WTC11 (cell line): ENCODE data around the gene HTR1E.
"Not testable (repeated sequence)": the region's sequence is repeated elsewhere in the genome, so short reads cannot be mapped to it uniquely, and the experiment has no call there.

Experiments
- ATF2 ChIP-seq: sonication (generic); formaldehyde crosslinking; IDR thresholded peaks from 2 replicates; pipeline ENCODE4 v1.8.1; 2022; ENCODE audit warnings: low read depth, missing genetic modification reagents, borderline replicate concordance
- CREB1 ChIP-seq: sonication (generic); formaldehyde crosslinking; IDR thresholded peaks from 2 replicates; pipeline ENCODE4 v1.8.0; 2023; ENCODE audit warnings: mild to moderate bottlenecking, missing genetic modification reagents
- CTCF ChIP-seq: fragments of 200-600 bp; IDR thresholded peaks from 2 replicates; pipeline ENCODE4 v1.8.0; 2022; ENCODE audit warnings: antibody characterized with exemption
- JUN ChIP-seq: sonication (generic); formaldehyde crosslinking; IDR thresholded peaks from 2 replicates; pipeline ENCODE4 v1.8.0; 2023; ENCODE audit warnings: mild to moderate bottlenecking, missing genetic modification reagents
- MLX ChIP-seq: sonication (generic); formaldehyde crosslinking; IDR thresholded peaks from 2 replicates; pipeline ENCODE4 v1.8.1; 2023; ENCODE audit warnings: mild to moderate bottlenecking, missing genetic modification reagents, moderate library complexity
- NR2C2 ChIP-seq: sonication (generic); formaldehyde crosslinking; IDR thresholded peaks from 2 replicates; pipeline ENCODE4 v1.8.0; 2022; ENCODE audit warnings: mild to moderate bottlenecking, missing genetic modification reagents
- ZNF416 ChIP-seq: fragments of 250-450 bp; sonication (Bioruptor Pico); IDR thresholded peaks from 2 replicates; pipeline ENCODE4 v1.9.0; 2021; ENCODE audit warnings: mild to moderate bottlenecking, inconsistent platforms
- TF ChIP-seq, protein P1 (sequence below): sonication (generic); formaldehyde crosslinking; conservative IDR thresholded peaks from 2 replicates; pipeline ENCODE4 v1.8.1; 2023; ENCODE audit warnings: mild to moderate bottlenecking, low read depth, missing genetic modification reagents, moderate library complexity
- TF ChIP-seq, protein P2 (sequence below): sonication (generic); formaldehyde crosslinking; IDR thresholded peaks from 2 replicates; pipeline ENCODE4 v1.8.1; 2023; ENCODE audit warnings: mild to moderate bottlenecking, missing genetic modification reagents
- TF ChIP-seq, protein P3 (sequence below): sonication (generic); formaldehyde crosslinking; IDR thresholded peaks from 2 replicates; pipeline ENCODE4 v1.8.0; 2022; ENCODE audit warnings: mild to moderate bottlenecking, missing genetic modification reagents
- TF ChIP-seq, protein P4 (sequence below): sonication (generic); formaldehyde crosslinking; IDR thresholded peaks from 2 replicates; pipeline ENCODE4 v1.8.0; 2022; ENCODE audit warnings: mild to moderate bottlenecking, missing genetic modification reagents

GRCh38 chr6:87006541-87006940 is 69.2 kb downstream of the HTR1E start:
- TF ChIP-seq, protein P1, sequence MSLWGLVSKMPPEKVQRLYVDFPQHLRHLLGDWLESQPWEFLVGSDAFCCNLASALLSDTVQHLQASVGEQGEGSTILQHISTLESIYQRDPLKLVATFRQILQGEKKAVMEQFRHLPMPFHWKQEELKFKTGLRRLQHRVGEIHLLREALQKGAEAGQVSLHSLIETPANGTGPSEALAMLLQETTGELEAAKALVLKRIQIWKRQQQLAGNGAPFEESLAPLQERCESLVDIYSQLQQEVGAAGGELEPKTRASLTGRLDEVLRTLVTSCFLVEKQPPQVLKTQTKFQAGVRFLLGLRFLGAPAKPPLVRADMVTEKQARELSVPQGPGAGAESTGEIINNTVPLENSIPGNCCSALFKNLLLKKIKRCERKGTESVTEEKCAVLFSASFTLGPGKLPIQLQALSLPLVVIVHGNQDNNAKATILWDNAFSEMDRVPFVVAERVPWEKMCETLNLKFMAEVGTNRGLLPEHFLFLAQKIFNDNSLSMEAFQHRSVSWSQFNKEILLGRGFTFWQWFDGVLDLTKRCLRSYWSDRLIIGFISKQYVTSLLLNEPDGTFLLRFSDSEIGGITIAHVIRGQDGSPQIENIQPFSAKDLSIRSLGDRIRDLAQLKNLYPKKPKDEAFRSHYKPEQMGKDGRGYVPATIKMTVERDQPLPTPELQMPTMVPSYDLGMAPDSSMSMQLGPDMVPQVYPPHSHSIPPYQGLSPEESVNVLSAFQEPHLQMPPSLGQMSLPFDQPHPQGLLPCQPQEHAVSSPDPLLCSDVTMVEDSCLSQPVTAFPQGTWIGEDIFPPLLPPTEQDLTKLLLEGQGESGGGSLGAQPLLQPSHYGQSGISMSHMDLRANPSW: not testable (repeated sequence)
- not testable (repeated sequence) for TF ChIP-seq CTCF; CREB1 (CRISPR knock-in tag); JUN; ZNF416 (CRISPR knock-in tag); ATF2 (CRISPR knock-in tag); MLX (CRISPR knock-in tag); NR2C2 (CRISPR knock-in tag)
- TF ChIP-seq, protein P2, sequence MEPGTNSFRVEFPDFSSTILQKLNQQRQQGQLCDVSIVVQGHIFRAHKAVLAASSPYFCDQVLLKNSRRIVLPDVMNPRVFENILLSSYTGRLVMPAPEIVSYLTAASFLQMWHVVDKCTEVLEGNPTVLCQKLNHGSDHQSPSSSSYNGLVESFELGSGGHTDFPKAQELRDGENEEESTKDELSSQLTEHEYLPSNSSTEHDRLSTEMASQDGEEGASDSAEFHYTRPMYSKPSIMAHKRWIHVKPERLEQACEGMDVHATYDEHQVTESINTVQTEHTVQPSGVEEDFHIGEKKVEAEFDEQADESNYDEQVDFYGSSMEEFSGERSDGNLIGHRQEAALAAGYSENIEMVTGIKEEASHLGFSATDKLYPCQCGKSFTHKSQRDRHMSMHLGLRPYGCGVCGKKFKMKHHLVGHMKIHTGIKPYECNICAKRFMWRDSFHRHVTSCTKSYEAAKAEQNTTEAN (CRISPR knock-in tag): not testable (repeated sequence)
- TF ChIP-seq, protein P3, sequence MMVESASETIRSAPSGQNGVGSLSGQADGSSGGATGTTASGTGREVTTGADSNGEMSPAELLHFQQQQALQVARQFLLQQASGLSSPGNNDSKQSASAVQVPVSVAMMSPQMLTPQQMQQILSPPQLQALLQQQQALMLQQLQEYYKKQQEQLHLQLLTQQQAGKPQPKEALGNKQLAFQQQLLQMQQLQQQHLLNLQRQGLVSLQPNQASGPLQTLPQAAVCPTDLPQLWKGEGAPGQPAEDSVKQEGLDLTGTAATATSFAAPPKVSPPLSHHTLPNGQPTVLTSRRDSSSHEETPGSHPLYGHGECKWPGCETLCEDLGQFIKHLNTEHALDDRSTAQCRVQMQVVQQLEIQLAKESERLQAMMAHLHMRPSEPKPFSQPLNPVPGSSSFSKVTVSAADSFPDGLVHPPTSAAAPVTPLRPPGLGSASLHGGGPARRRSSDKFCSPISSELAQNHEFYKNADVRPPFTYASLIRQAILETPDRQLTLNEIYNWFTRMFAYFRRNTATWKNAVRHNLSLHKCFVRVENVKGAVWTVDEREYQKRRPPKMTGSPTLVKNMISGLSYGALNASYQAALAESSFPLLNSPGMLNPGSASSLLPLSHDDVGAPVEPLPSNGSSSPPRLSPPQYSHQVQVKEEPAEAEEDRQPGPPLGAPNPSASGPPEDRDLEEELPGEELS (CRISPR knock-in tag): not testable (repeated sequence)
- TF ChIP-seq, protein P4, sequence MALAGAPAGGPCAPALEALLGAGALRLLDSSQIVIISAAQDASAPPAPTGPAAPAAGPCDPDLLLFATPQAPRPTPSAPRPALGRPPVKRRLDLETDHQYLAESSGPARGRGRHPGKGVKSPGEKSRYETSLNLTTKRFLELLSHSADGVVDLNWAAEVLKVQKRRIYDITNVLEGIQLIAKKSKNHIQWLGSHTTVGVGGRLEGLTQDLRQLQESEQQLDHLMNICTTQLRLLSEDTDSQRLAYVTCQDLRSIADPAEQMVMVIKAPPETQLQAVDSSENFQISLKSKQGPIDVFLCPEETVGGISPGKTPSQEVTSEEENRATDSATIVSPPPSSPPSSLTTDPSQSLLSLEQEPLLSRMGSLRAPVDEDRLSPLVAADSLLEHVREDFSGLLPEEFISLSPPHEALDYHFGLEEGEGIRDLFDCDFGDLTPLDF (CRISPR knock-in tag): not testable (repeated sequence)
